ENCODE data around the gene ITM2B.

ITM2B gene

GRCh38 chr13:48224701-48225100 is 8.3 kb upstream of the ITM2B start:
- peaks cover 13% of the 10 kb centered on the region for H3K4me1 ChIP-seq (ENCODE audit: control insufficient read depth, low read length)
- H3K27ac ChIP-seq (ENCODE audit: low read depth, low read length): no peak overlapping the region
- no peaks in the 10 kb centered on the region for H3F3A ChIP-seq (ENCODE audit: control insufficient read depth, insufficient read depth)
- H3K9me3 ChIP-seq (ENCODE audit: control insufficient read depth, insufficient read depth, low read length): no peaks in the 10 kb centered on the region
- H3K79me2 ChIP-seq (ENCODE audit: control insufficient read depth, low read length): no peaks in the 10 kb centered on the region
- H3K36me3 ChIP-seq (ENCODE audit: control insufficient read depth, low read length): no peaks in the 10 kb centered on the region
- H3K9me2 ChIP-seq (replicated peaks; ENCODE audit: control insufficient read depth, low read length): no peaks in the 10 kb centered on the region
- no peak overlapping the region for H3K4me2 ChIP-seq (ENCODE audit: low read length)
- peaks cover 7% of the 10 kb centered on the region; the same call in 1 of the 2 replicates for H3K27me3 ChIP-seq (ENCODE audit: control insufficient read depth, low read length)
- H3K4me3 ChIP-seq (ENCODE audit: low read length): no peak overlapping the region
- H4K20me1 ChIP-seq (ENCODE audit: control insufficient read depth, insufficient read depth, low read depth, low read length): no peaks in the 10 kb centered on the region
- no peak for TF ChIP-seq CTCF (IDR thresholded peaks at IDR 0.05; ENCODE audit: low read depth, low read length, poor library complexity, severe bottlenecking)
- TF ChIP-seq EZH2phosphoT487 (IDR thresholded peaks at IDR 0.05; ENCODE audit: borderline replicate concordance, low read length): no peak

GRCh38 chr13:48230541-48230940 is 2.5 kb upstream of the ITM2B start:
- Histone ChIP-seq H3F3A (ENCODE audit: control insufficient read depth, insufficient read depth) (peaks cover 4% of the 10 kb centered on the region), H3K27me3 (ENCODE audit: control insufficient read depth, low read length) (peaks cover 22% of the 10 kb centered on the region)

GRCh38 chr13:48231080-48231479 is 1.9 kb upstream of the ITM2B start:
- Histone ChIP-seq H3K9me2 (replicated peaks; ENCODE audit: control insufficient read depth, low read length) (no peaks in the 10 kb centered on the region), H3K4me1 (ENCODE audit: control insufficient read depth, low read length) (peaks cover 27% of the 10 kb centered on the region), H3K27me3 (ENCODE audit: control insufficient read depth, low read length) (peaks cover 22% of the 10 kb centered on the region), H3K4me3 (ENCODE audit: low read length) (no peak overlapping the region), H3K27ac (ENCODE audit: low read depth, low read length) (no peak overlapping the region), H3K9me3 (ENCODE audit: control insufficient read depth, insufficient read depth, low read length) (no peaks in the 10 kb centered on the region), H3K36me3 (ENCODE audit: control insufficient read depth, low read length) (peaks cover 14% of the 10 kb centered on the region), H3K4me2 (ENCODE audit: low read length) (no peak overlapping the region), H4K20me1 (ENCODE audit: control insufficient read depth, insufficient read depth, low read depth, low read length) (no peaks in the 10 kb centered on the region), H3F3A (ENCODE audit: control insufficient read depth, insufficient read depth) (peaks cover 4% of the 10 kb centered on the region), H3K79me2 (ENCODE audit: control insufficient read depth, low read length) (peaks cover 29% of the 10 kb centered on the region)
- TF ChIP-seq EZH2phosphoT487 (IDR thresholded peaks at IDR 0.05; ENCODE audit: borderline replicate concordance, low read length): no peak
- no peak for TF ChIP-seq CTCF (IDR thresholded peaks at IDR 0.05; ENCODE audit: low read depth, low read length, poor library complexity, severe bottlenecking)

More at GRCh38 chr13:48230541-48230940, 2.5 kb upstream of the ITM2B start:
- Histone ChIP-seq H3K9me2 (replicated peaks; ENCODE audit: control insufficient read depth, low read length) (no peaks in the 10 kb centered on the region), H3K4me2 (ENCODE audit: low read length) (no peak overlapping the region), H3K36me3 (ENCODE audit: control insufficient read depth, low read length) (peaks cover 11% of the 10 kb centered on the region), H3K27ac (ENCODE audit: low read depth, low read length) (no peak overlapping the region), H3K4me1 (ENCODE audit: control insufficient read depth, low read length) (peaks cover 22% of the 10 kb centered on the region), H4K20me1 (ENCODE audit: control insufficient read depth, insufficient read depth, low read depth, low read length) (no peaks in the 10 kb centered on the region), H3K9me3 (ENCODE audit: control insufficient read depth, insufficient read depth, low read length) (no peaks in the 10 kb centered on the region), H3K4me3 (ENCODE audit: low read length) (no peak overlapping the region), H3K79me2 (ENCODE audit: control insufficient read depth, low read length) (peaks cover 23% of the 10 kb centered on the region)
- TF ChIP-seq EZH2phosphoT487 (IDR thresholded peaks at IDR 0.05; ENCODE audit: borderline replicate concordance, low read length): no peak
- no peak for TF ChIP-seq CTCF (IDR thresholded peaks at IDR 0.05; ENCODE audit: low read depth, low read length, poor library complexity, severe bottlenecking)

Data from DOHH2 (cell line).